Calu3 (cell line): ENCODE data around the gene RPGRIP1. TPM values are rescaled to one million over a fixed set of nuclear protein-coding genes. Genes with fewer than 3 reads are reported as not detected.

Source experiments
- BruUV-seq: library from RNA; stranded (reverse); fragments of 400-500 nt; replicated peaks from 2 replicates; lab custom pipeline; 2021; lab: Mats Ljungman, UMichigan
- CTCF ChIA-PET: fragments of 300-600 bp; sonication (Branson Sonifier 250); formaldehyde crosslinking; loops from one replicate; lab custom pipeline; 2022; ENCODE audit warnings: antibody characterized with exemption; lab: Charles Lee
- DNase-seq: peaks from one replicate; pipeline ENCODE4 v3.0.0; 2022
- H3K27ac Mint-ChIP-seq: one replicate; pipeline ENCODE4 v1.8.0; 2022; ENCODE audit warnings: mixed read lengths; ENCODE audit not compliant: unreplicated experiment
- H3K27me3 Mint-ChIP-seq: one replicate; pipeline ENCODE4 v1.8.0; 2022; ENCODE audit warnings: mixed read lengths; ENCODE audit not compliant: unreplicated experiment
- H3K36me3 Mint-ChIP-seq: one replicate; pipeline ENCODE4 v1.8.0; 2022; ENCODE audit warnings: mild to moderate bottlenecking, moderate library complexity, mixed read lengths; ENCODE audit not compliant: insufficient read depth, unreplicated experiment
- H3K4me1 Mint-ChIP-seq: one replicate; pipeline ENCODE4 v1.8.0; 2022; ENCODE audit warnings: mild to moderate bottlenecking, low read depth, mixed read lengths; ENCODE audit not compliant: unreplicated experiment
- H3K4me3 Mint-ChIP-seq: one replicate; pipeline ENCODE4 v1.8.0; 2022; ENCODE audit warnings: mild to moderate bottlenecking, low read depth, moderate library complexity, mixed read lengths; ENCODE audit not compliant: unreplicated experiment
- H3K9me3 Mint-ChIP-seq: one replicate; pipeline ENCODE4 v1.8.0; 2022; ENCODE audit warnings: low read depth, mixed read lengths; ENCODE audit not compliant: unreplicated experiment
- CTCF ChIP-seq: fragments of 200-600 bp; IDR thresholded peaks from one replicate; pipeline ENCODE4 v1.8.0; 2022; ENCODE audit warnings: antibody characterized with exemption; ENCODE audit not compliant: unreplicated experiment
- intact Hi-C: fragments of 100-400 bp; cut with micrococcal nuclease; formaldehyde crosslinking; loops from one replicate; pipeline ENCODE4 v1.10.0; 2022; ENCODE audit not compliant: unreplicated experiment
- total RNA-seq: library from RNA; stranded (reverse); gene quantifications from 2 replicates; pipeline ENCODE4 v1.2.3, GENCODE V29; 2022

Gene RPGRIP1
- total RNA-seq, 1 experiment from 2014 or later, result not detected

- intact Hi-C loops, result no loop called here
- DNase-seq, result no peak
- no peaks in the 10 kb centered on the region for H3K27me3 Mint-ChIP-seq
- H3K36me3 Mint-ChIP-seq, result peaks cover 100% of the 10 kb centered on the region
- no TSS peak for BruUV-seq
- no peak for TF ChIP-seq CTCF
- peak overlapping the region; percentile 70 for H3K27ac Mint-ChIP-seq
- peaks cover 23% of the 10 kb centered on the region for H3K4me1 Mint-ChIP-seq
- peak overlapping the region; percentile 93 for H3K4me3 Mint-ChIP-seq
- H3K9me3 Mint-ChIP-seq, result no peaks in the 10 kb centered on the region
- CTCF ChIA-PET, result no interaction called here
Observed at GRCh38 chr14:21264025-21264801, 15.7 kb upstream of the RPGRIP1 start.

- peak overlapping the region; percentile 99 for H3K27ac Mint-ChIP-seq
- no peak for TF ChIP-seq CTCF
- H3K27me3 Mint-ChIP-seq, result no peaks in the 10 kb centered on the region
- no TSS peak for BruUV-seq
- intact Hi-C loops, result loop anchor here (5.0 kb wide), 3 partner anchors 35 to 115 kb away; partner anchors contain the start of gene SUPT16H
- H3K4me1 Mint-ChIP-seq, result peaks cover 5% of the 10 kb centered on the region
- DNase-seq, result no peak
- H3K9me3 Mint-ChIP-seq, result no peaks in the 10 kb centered on the region
- peaks cover 79% of the 10 kb centered on the region for H3K36me3 Mint-ChIP-seq
- H3K4me3 Mint-ChIP-seq, result peak overlapping the region; percentile 93
- CTCF ChIA-PET, result no interaction called here
Observed at GRCh38 chr14:21267431-21267845, 12.4 kb upstream of the RPGRIP1 start.

GRCh38 chr14:21267886-21268616 is 11.8 kb upstream of the RPGRIP1 start:
- no peak for TF ChIP-seq CTCF
- Mint-ChIP-seq H3K27me3 (no peaks in the 10 kb centered on the region), H3K27ac (peak overlapping the region; percentile 99), H3K9me3 (no peaks in the 10 kb centered on the region), H3K4me3 (peak overlapping the region; percentile 93), H3K36me3 (peaks cover 73% of the 10 kb centered on the region), H3K4me1 (no peaks in the 10 kb centered on the region)
- BruUV-seq, result no TSS peak
- CTCF ChIA-PET, result no interaction called here
- peak; percentile 44 for DNase-seq
- intact Hi-C loops, result loop anchor here (5.0 kb wide), 3 partner anchors 36 to 114 kb away; partner anchors contain the start of gene SUPT16H

GRCh38 chr14:21268617-21269251 is 11.1 kb upstream of the RPGRIP1 start:
- Mint-ChIP-seq H3K36me3 (peaks cover 66% of the 10 kb centered on the region), H3K4me1 (no peaks in the 10 kb centered on the region), H3K4me3 (peak overlapping the region; percentile 93), H3K27ac (peak overlapping the region; percentile 99), H3K27me3 (no peaks in the 10 kb centered on the region), H3K9me3 (no peaks in the 10 kb centered on the region)
- BruUV-seq, result TSS peak; percentile 97
- intact Hi-C loops, result loop anchor here (5.0 kb wide), 3 partner anchors 36 to 114 kb away; partner anchors contain the start of gene SUPT16H
- peak; percentile 25 for DNase-seq
- CTCF ChIA-PET, result no interaction called here
- TF ChIP-seq CTCF, result no peak
